HepG2 (cell line): ENCODE data around the gene PTGDS. TPM values are rescaled to one million over a fixed set of nuclear protein-coding genes. Genes with fewer than 3 reads are reported as not detected.

Source experiments
- ATAC-seq: fragments of 200-7000 bp; cut with Tn5 transposase; 3 replicates; pipeline ENCODE4 v1.9.1; 2020; ENCODE audit warnings: mild to moderate bottlenecking, moderate library complexity
- BruUV-seq: library from RNA; stranded (reverse); fragments of 400-500 nt; replicated peaks from 2 replicates; lab custom pipeline; 2021; lab: Mats Ljungman, UMichigan
- CTCF ChIA-PET: fragments of 300-600 bp; formaldehyde crosslinking; extraction: SDS; loops from one replicate; lab custom pipeline; 2021; ENCODE audit warnings: low total read pairs, inconsistent platforms, low intra/inter-chr PET ratio; lab: Yijun Ruan, JAX
- POLR2A ChIA-PET: fragments of 350-600 bp; sonication (Branson Sonifier 250); formaldehyde crosslinking; loops from one replicate; lab custom pipeline; 2020; ENCODE audit warnings: antibody characterized with exemption, inconsistent platforms; lab: Yijun Ruan, JAX
- DNase-seq: peaks from one replicate; pipeline ENCODE4 v3.0.0-alpha.2; 2015; ENCODE audit warnings: low spot score
- FAIRE-seq: peaks from 3 replicates; lab custom pipeline; 2011; peaks lifted over from hg19 to GRCh38; lab: Jason Lieb, UNC
- H2AFZ ChIP-seq: one replicate; pipeline ENCODE4 v1.6.1; 2011; ENCODE audit warnings: low read length, inconsistent platforms
- H3K27ac ChIP-seq: fragments of 300-600 bp; 3 replicates; pipeline ENCODE4 v1.8.0; 2011; ENCODE audit warnings: mixed run types, mild to moderate bottlenecking, mixed read lengths, low read length, inconsistent platforms; ENCODE audit not compliant: insufficient read depth; ENCODE audit errors: extremely low read length
- H3K27me3 ChIP-seq, 2 experiments: fragments of 200-600 bp in 1 of 2; 2 replicates in 1 of 2; 3 replicates in 1 of 2; pipeline versions ENCODE4 v1.6.0 to v1.8.0; 2011; ENCODE audit warnings: low read length in 2 of 2, mild to moderate bottlenecking in 2 of 2, moderate library complexity in 2 of 2, inconsistent platforms in 1 of 2; ENCODE audit not compliant: insufficient read depth in 2 of 2, control insufficient read depth in 1 of 2
- H3K36me3 ChIP-seq, 2 experiments: fragments of 200-600 bp in 1 of 2; replicated peaks in 1 of 2; 2 replicates in 1 of 2; 3 replicates in 1 of 2; pipeline versions ENCODE4 v1.5.1 to v1.8.0; 2011; ENCODE audit warnings: low read length in 2 of 2, inconsistent platforms in 1 of 2; ENCODE audit not compliant: insufficient read depth in 2 of 2, control insufficient read depth in 1 of 2
- H3K4me1 ChIP-seq: 2 replicates; pipeline ENCODE4 v1.5.1; 2012; ENCODE audit warnings: low read length, inconsistent platforms; ENCODE audit not compliant: insufficient read depth
- H3K4me2 ChIP-seq: 2 replicates; pipeline ENCODE4 v1.6.0; 2011; ENCODE audit warnings: low read depth, low read length, inconsistent platforms
- H3K4me3 ChIP-seq, 3 experiments: fragments of 200-600 bp in 1 of 3; sonication (generic), shearing (Covaris generic) in 1 of 3; replicated peaks in 1 of 3; 2 replicates each; pipeline ENCODE4 v1.5.1; 2011 to 2016; ENCODE audit warnings: low read length in 3 of 3, inconsistent platforms in 2 of 3, low read depth in 2 of 3, mild to moderate bottlenecking in 2 of 3, control low read depth in 1 of 3, mixed read lengths in 1 of 3; ENCODE audit not compliant: insufficient read depth in 1 of 3
- H3K79me2 ChIP-seq: one replicate; pipeline ENCODE4 v1.6.1; 2011; ENCODE audit warnings: low read length, inconsistent platforms; ENCODE audit not compliant: insufficient read depth
- H3K9ac ChIP-seq: 2 replicates; pipeline ENCODE4 v1.6.0; 2011; ENCODE audit warnings: mild to moderate bottlenecking, low read depth, low read length, inconsistent platforms; ENCODE audit not compliant: insufficient read depth
- H3K9me3 ChIP-seq: 2 replicates; pipeline ENCODE4 v1.5.1; 2012; ENCODE audit warnings: mild to moderate bottlenecking, low read length
- H4K20me1 ChIP-seq: 2 replicates; pipeline ENCODE4 v1.6.0; 2011; ENCODE audit warnings: inconsistent platforms, mild to moderate bottlenecking, low read length, moderate library complexity; ENCODE audit not compliant: insufficient read depth
- BHLHE40 ChIP-seq: IDR thresholded peaks from 2 replicates; pipeline ENCODE4 v1.6.1; 2011; ENCODE audit warnings: low read length, improper control_type of control experiment
- KAT7 ChIP-seq: IDR thresholded peaks from 2 replicates; pipeline ENCODE4 v1.6.1; 2018; ENCODE audit warnings: borderline replicate concordance, missing compliant biosample characterization
- KDM3A ChIP-seq: IDR thresholded peaks from 2 replicates; pipeline ENCODE4 v1.6.1; 2018; ENCODE audit warnings: low read depth, missing compliant biosample characterization
- MTF2 ChIP-seq: sonication (generic); formaldehyde crosslinking; IDR thresholded peaks from 2 replicates; pipeline ENCODE4 v1.5.0; 2020; ENCODE audit warnings: missing genetic modification reagents, borderline replicate concordance
- PRMT3 ChIP-seq: sonication (generic); formaldehyde crosslinking; IDR thresholded peaks from 2 replicates; pipeline ENCODE4 v1.8.1; 2022; ENCODE audit warnings: low read depth, mild to moderate bottlenecking, moderate library complexity, missing genetic modification reagents, borderline replicate concordance
- RBFOX2 ChIP-seq: fragments of 200-400 bp; formaldehyde crosslinking; IDR thresholded peaks from 2 replicates; pipeline ENCODE4 v1.6.1; 2017; ENCODE audit warnings: low read depth, mild to moderate bottlenecking, low read length
- XRCC5 ChIP-seq: fragments of 200-400 bp; formaldehyde crosslinking; optimal IDR thresholded peaks from 2 replicates; pipeline ENCODE3; 2017; ENCODE audit warnings: mild to moderate bottlenecking, low read length
- ZBTB7B ChIP-seq: sonication (generic); formaldehyde crosslinking; IDR thresholded peaks from 2 replicates; pipeline ENCODE4 v1.4.0; 2020; ENCODE audit warnings: missing genetic modification reagents
- ZNF614 ChIP-seq: IDR thresholded peaks from 2 replicates; pipeline ENCODE4 v1.6.1; 2018; ENCODE audit warnings: missing biosample characterization, missing genetic modification reagents, inconsistent platforms, borderline replicate concordance
- WGBS: methylation state at CpG from one replicate; pipeline ENCODE4 v1.1.6; 2017; ENCODE audit warnings: low lambda C conversion rate; 5-methylcytosine and 5-hydroxymethylcytosine counted together
- in situ Hi-C: cut with HindIII; loops from 2 replicates; pipeline ENCODE4 v1.10.0; 2017; ENCODE audit warnings: low pct_unique_long_range_greater_than_20kb; ENCODE audit not compliant: extremely low pct_ligation_motif_present
- intact Hi-C: fragments of 100-400 bp; cut with micrococcal nuclease; formaldehyde crosslinking; loops from one replicate; pipeline ENCODE4 v1.10.0; 2022; ENCODE audit not compliant: unreplicated experiment
- polyA plus RNA-seq, 8 experiments: library from polyadenylated mRNA; depleted of rRNA in 3 of 8; stranded (reverse) in 7 of 8; unstranded in 1 of 8; fragments of >200 nt; fragmentation: Illumina TruSeq in 4 of 8; extraction: Trizol in 4 of 8; gene quantifications; 2 replicates each; pipeline versions ENCODE4 v1.2.1 to v1.2.3, GENCODE V29; 2011 to 2016; ENCODE audit warnings: low read depth in 4 of 8, missing spikeins in 1 of 8, mixed read lengths in 1 of 8; ENCODE audit not compliant: insufficient read depth in 1 of 8
- total RNA-seq, 5 experiments: library from RNA; depleted of rRNA; stranded (reverse); fragments of >200 nt; fragmentation: Illumina TruSeq; extraction: Trizol; gene quantifications; 2 replicates each; pipeline ENCODE4 v1.2.3, GENCODE V29; 2016; ENCODE audit warnings: low read depth in 1 of 5
- TF ChIP-seq, protein P1 (sequence below): sonication (generic); formaldehyde crosslinking; IDR thresholded peaks from 2 replicates; pipeline ENCODE4 v1.4.0; 2020; ENCODE audit warnings: missing genetic modification reagents, mild to moderate bottlenecking, borderline replicate concordance
- TF ChIP-seq, protein P2 (sequence below): sonication (generic); formaldehyde crosslinking; IDR thresholded peaks from 2 replicates; pipeline ENCODE4 v1.8.0; 2022; ENCODE audit warnings: mild to moderate bottlenecking, missing genetic modification reagents, moderate library complexity
- TF ChIP-seq, protein P3 (sequence below): sonication (generic); formaldehyde crosslinking; conservative IDR thresholded peaks from 2 replicates; pipeline ENCODE4 v1.4.0; 2020; ENCODE audit warnings: missing genetic modification reagents

Gene PTGDS
- total and polyA plus RNA-seq, 2 of the 13 experiments (the other 11 are each of a cell fraction or from before 2014, with no cell fraction given): 0.33 to 0.50 TPM

DNA sequence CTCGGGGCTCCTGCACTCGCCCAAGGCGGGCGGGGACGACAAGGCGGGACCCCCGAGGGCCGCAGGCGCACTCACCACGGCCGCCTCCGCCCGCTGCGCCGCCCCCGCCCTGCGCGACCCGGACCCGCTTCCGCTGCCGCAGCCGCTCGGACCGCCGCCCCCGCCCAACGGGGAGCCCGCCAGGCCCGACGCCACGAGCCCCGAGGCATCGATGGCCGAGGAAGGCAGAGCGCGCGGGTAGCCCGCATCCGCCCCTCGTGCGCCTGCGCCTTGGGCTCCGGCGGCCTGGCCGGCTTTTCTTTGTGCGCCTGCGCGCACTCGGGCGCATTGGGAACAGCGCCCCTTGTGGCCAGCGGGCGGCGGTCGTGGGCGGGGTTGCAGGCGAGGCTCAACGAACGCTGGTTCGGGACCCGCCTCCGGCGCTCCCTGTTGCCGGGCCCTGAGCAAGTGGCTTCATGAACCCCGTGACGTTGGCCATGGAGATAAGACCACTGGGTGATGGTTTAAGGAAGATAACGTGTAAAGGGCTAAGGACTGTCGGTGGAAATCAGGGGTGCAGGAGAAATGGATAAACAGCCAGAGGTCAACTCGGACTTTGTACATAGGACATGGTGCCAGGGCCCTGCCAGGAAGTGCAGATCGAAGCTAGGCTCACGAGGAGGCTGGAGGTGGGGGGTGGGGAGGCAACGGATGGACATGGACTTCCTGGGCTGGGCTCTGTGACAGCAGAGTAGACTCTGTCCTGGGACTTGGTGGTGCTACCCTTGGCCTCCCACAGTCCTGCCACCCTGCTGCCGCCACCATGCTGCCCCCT lies 32.6 kb upstream of the PTGDS start, which contains the start of the genes C8G and FBXW5 (continued):
- TF ChIP-seq XRCC5: peak; percentile 98
- TF ChIP-seq PRMT3 (CRISPR knock-in tag): no peak
- TF ChIP-seq, protein P1, sequence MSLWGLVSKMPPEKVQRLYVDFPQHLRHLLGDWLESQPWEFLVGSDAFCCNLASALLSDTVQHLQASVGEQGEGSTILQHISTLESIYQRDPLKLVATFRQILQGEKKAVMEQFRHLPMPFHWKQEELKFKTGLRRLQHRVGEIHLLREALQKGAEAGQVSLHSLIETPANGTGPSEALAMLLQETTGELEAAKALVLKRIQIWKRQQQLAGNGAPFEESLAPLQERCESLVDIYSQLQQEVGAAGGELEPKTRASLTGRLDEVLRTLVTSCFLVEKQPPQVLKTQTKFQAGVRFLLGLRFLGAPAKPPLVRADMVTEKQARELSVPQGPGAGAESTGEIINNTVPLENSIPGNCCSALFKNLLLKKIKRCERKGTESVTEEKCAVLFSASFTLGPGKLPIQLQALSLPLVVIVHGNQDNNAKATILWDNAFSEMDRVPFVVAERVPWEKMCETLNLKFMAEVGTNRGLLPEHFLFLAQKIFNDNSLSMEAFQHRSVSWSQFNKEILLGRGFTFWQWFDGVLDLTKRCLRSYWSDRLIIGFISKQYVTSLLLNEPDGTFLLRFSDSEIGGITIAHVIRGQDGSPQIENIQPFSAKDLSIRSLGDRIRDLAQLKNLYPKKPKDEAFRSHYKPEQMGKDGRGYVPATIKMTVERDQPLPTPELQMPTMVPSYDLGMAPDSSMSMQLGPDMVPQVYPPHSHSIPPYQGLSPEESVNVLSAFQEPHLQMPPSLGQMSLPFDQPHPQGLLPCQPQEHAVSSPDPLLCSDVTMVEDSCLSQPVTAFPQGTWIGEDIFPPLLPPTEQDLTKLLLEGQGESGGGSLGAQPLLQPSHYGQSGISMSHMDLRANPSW (CRISPR knock-in tag): no peak; the same call in 1 of the 2 replicates
- TF ChIP-seq ZNF614 (CRISPR knock-in tag): peak; percentile 83
- TF ChIP-seq ZBTB7B (CRISPR knock-in tag): peak; percentile 77; the same call in 1 of the 2 replicates
- TF ChIP-seq, all 625 proteins: peak for 204

DNA sequence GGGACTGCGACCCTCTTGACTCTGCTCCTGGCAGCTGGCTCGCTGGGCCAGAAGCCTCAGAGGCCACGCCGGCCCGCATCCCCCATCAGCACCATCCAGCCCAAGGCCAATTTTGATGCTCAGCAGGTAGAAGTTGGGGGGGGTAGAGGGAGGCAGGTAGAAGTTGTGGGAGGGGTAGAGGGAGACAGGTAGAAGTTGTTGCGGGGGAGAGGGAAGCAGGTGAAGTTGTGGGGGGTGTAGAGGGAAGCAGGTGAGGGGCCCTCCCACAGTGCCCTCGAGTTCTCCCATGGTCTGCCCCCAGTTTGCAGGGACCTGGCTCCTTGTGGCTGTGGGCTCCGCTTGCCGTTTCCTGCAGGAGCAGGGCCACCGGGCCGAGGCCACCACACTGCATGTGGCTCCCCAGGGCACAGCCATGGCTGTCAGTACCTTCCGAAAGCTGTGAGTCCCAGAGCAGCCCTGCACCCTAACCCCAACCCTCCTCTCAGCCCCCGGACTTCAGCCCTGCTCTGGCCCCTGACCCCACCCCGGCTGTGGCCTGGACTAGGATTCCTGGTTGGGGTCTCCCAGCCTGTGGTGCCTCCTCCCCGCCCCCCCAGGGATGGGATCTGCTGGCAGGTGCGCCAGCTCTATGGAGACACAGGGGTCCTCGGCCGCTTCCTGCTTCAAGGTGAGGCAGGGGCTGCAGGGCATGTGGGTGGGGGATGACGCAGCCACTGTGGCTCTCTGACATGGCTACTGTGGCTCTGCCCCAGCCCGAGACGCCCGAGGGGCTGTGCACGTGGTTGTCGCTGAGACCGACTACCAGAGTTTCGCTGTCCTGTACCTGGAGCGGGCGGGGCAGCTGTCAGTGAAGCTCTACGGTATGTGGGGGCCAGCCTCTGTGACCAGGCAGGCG lies 31.7 kb upstream of the PTGDS start:
- FAIRE-seq (no peak), ATAC-seq (no peak), DNase-seq (peak; percentile 31)
- peak overlapping the region; percentile 20; the same call in 1 of the 2 replicates for H3K9ac ChIP-seq
- CTCF ChIA-PET: no interaction called here
- H4K20me1 ChIP-seq: no peaks in the 10 kb centered on the region
- no peaks in the 10 kb centered on the region for H3K27me3 ChIP-seq
- in situ Hi-C loops (loop anchor here (5.0 kb wide), 1 partner anchor 87 kb away; the partner anchor contains the start of gene FUT7), intact Hi-C loops (loop anchor here (2.0 kb wide), 1 partner anchor 47 kb away; the partner anchor contains the start of gene PAXX)
- peak overlapping the region in 2 of 3 experiments; percentile 44 to 52; a peak in 4 of 6 replicates for H3K4me3 ChIP-seq
- H3K9me3 ChIP-seq: no peaks in the 10 kb centered on the region
- H3K27ac ChIP-seq: peak overlapping the region; percentile 74
- peak overlapping the region; percentile 71 for H3K4me2 ChIP-seq
- peaks cover 14% of the 10 kb centered on the region for H3K79me2 ChIP-seq
- WGBS: 84% methylated on average over 10 of the region's 30 CpGs
- H3K4me1 ChIP-seq: peaks cover 47% of the 10 kb centered on the region
- H3K36me3 ChIP-seq: peaks cover 7 to 22% of the 10 kb centered on the region in 2 experiments
- no TSS peak for BruUV-seq
- no peak overlapping the region for H2AFZ ChIP-seq
- POLR2A ChIA-PET: interaction anchor here (0.7 to 2.4 kb wide), 8 partner anchors 14 to 90 kb away, joined by 3 to 11 read pairs (median 4); partner anchors contain the start of genes CLIC3, PAXX and TRAF2
- TF ChIP-seq KDM3A (CRISPR knock-in tag) (0 out of 2 replicates have a peak, but pooled peaks have one; percentile 15), KAT7 (CRISPR knock-in tag) (0 out of 2 replicates have a peak, but pooled peaks have one; percentile 12), RBFOX2 (peak; percentile 34; the same call in 1 of the 2 replicates), MTF2 (CRISPR knock-in tag) (no peak), BHLHE40 (no peak)
- TF ChIP-seq, protein P2, sequence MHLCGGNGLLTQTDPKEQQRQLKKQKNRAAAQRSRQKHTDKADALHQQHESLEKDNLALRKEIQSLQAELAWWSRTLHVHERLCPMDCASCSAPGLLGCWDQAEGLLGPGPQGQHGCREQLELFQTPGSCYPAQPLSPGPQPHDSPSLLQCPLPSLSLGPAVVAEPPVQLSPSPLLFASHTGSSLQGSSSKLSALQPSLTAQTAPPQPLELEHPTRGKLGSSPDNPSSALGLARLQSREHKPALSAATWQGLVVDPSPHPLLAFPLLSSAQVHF (CRISPR knock-in tag): 0 out of 2 replicates have a peak, but pooled peaks have one; percentile 34
- TF ChIP-seq, protein P3, sequence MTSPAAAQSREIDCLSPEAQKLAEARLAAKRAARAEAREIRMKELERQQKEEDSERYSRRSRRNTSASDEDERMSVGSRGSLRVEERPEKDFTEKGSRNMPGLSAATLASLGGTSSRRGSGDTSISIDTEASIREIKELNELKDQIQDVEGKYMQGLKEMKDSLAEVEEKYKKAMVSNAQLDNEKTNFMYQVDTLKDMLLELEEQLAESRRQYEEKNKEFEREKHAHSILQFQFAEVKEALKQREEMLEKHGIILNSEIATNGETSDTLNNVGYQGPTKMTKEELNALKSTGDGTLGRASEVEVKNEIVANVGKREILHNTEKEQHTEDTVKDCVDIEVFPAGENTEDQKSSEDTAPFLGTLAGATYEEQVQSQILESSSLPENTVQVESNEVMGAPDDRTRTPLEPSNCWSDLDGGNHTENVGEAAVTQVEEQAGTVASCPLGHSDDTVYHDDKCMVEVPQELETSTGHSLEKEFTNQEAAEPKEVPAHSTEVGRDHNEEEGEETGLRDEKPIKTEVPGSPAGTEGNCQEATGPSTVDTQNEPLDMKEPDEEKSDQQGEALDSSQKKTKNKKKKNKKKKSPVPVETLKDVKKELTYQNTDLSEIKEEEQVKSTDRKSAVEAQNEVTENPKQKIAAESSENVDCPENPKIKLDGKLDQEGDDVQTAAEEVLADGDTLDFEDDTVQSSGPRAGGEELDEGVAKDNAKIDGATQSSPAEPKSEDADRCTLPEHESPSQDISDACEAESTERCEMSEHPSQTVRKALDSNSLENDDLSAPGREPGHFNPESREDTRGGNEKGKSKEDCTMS (CRISPR knock-in tag): no peak
